H1 (cell line): Measurements from ENCODE around the gene DDX47. TPM values are rescaled to one million over a fixed set of nuclear protein-coding genes. Genes with fewer than 3 reads are reported as not detected.

Experiments used
- CTCF ChIA-PET: fragments of 300-600 bp; sonication (Branson Sonifier 250); formaldehyde crosslinking; loops from one replicate; lab custom pipeline; 2021; ENCODE audit not compliant: partially characterized antibody; lab: Charles Lee
- POLR2A ChIA-PET: fragments of 300-600 bp; sonication (Branson Sonifier 250); formaldehyde crosslinking; loops from one replicate; lab custom pipeline; 2021; ENCODE audit warnings: inconsistent platforms; ENCODE audit not compliant: partially characterized antibody; lab: Charles Lee
- DNase-seq, 2 experiments: peaks; one replicate each; pipeline versions ENCODE4 v3.0.0 to v3.0.0-alpha.2; 2010 to 2022; ENCODE audit warnings: low spot score in 2 of 2, low read depth in 1 of 2, mixed read lengths in 1 of 2
- FAIRE-seq: peaks from 2 replicates; lab custom pipeline; 2011; peaks lifted over from hg19 to GRCh38; lab: Jason Lieb, UNC
- H2AFZ ChIP-seq: 2 replicates; pipeline ENCODE4 v1.8.1; 2012; ENCODE audit warnings: low read length, inconsistent platforms
- H2AK5ac ChIP-seq: 2 replicates; pipeline ENCODE4 v1.6.1; 2013; ENCODE audit warnings: low read depth, low read length
- H2BK120ac ChIP-seq: replicated peaks from 2 replicates; pipeline ENCODE3; 2013; ENCODE audit warnings: low read depth, low read length, inconsistent platforms
- H2BK12ac ChIP-seq: 2 replicates; pipeline ENCODE4 v1.6.1; 2013; ENCODE audit warnings: low read depth, low read length
- H2BK15ac ChIP-seq: 2 replicates; pipeline ENCODE4 v1.6.1; 2013; ENCODE audit warnings: low read length
- H2BK20ac ChIP-seq: 2 replicates; pipeline ENCODE4 v1.6.1; 2013; ENCODE audit warnings: low read length
- H2BK5ac ChIP-seq: 2 replicates; pipeline ENCODE4 v1.6.1; 2013; ENCODE audit warnings: low read depth, low read length
- H3K14ac ChIP-seq: 2 replicates; pipeline ENCODE4 v1.6.1; 2013; ENCODE audit warnings: inconsistent platforms; ENCODE audit not compliant: insufficient read length
- H3K18ac ChIP-seq: 2 replicates; pipeline ENCODE4 v1.6.1; 2013; ENCODE audit warnings: low read length; ENCODE audit errors: extremely low read depth
- H3K23ac ChIP-seq: 2 replicates; pipeline ENCODE4 v1.6.1; 2013; ENCODE audit warnings: inconsistent platforms; ENCODE audit not compliant: insufficient read length
- H3K23me2 ChIP-seq: 2 replicates; pipeline ENCODE4 v1.6.1; 2013; ENCODE audit warnings: low read depth, low read length
- H3K27ac ChIP-seq: 2 replicates; pipeline ENCODE4 v1.6.1; 2011; ENCODE audit warnings: low read depth, low read length, inconsistent platforms
- H3K27me3 ChIP-seq, 4 experiments: replicated peaks in 1 of 4; 1 replicate in 1 of 4; 2 replicates in 3 of 4; pipeline versions ENCODE4 v1.6.1 to v1.8.1; 2011 to 2013; ENCODE audit warnings: low read length in 3 of 4, mild to moderate bottlenecking in 3 of 4, inconsistent platforms in 2 of 4, mixed read lengths in 2 of 4, moderate library complexity in 1 of 4; ENCODE audit not compliant: control insufficient read depth in 3 of 4, insufficient read depth in 3 of 4; ENCODE audit errors: extremely low read depth in 1 of 4
- H3K36me3 ChIP-seq, 4 experiments: 2 replicates each; pipeline versions ENCODE4 v1.6.1 to v1.8.1; 2011 to 2013; ENCODE audit warnings: mild to moderate bottlenecking in 4 of 4, low read length in 3 of 4, moderate library complexity in 2 of 4, control low read depth in 1 of 4, inconsistent platforms in 1 of 4; ENCODE audit not compliant: insufficient read depth in 4 of 4, control insufficient read depth in 2 of 4
- H3K4ac ChIP-seq: replicated peaks from 2 replicates; pipeline ENCODE3; 2013; ENCODE audit warnings: low read length, low read depth, mixed read lengths, inconsistent platforms; ENCODE audit not compliant: insufficient read length
- H3K4me1 ChIP-seq, 4 experiments: replicated peaks in 1 of 4; 1 replicate in 1 of 4; 2 replicates in 3 of 4; pipeline versions ENCODE4 v1.6.1 to v1.8.1; 2011 to 2013; ENCODE audit warnings: low read length in 3 of 4, inconsistent platforms in 2 of 4, mixed read lengths in 1 of 4; ENCODE audit not compliant: insufficient read depth in 4 of 4, control insufficient read depth in 3 of 4
- H3K4me2 ChIP-seq, 2 experiments: 2 replicates each; pipeline versions ENCODE4 v1.6.1 to v1.8.1; 2011 to 2013; ENCODE audit warnings: low read depth in 2 of 2, low read length in 2 of 2, control low read depth in 1 of 2, inconsistent platforms in 1 of 2, mild to moderate bottlenecking in 1 of 2; ENCODE audit not compliant: insufficient read depth in 1 of 2
- H3K4me3 ChIP-seq, 4 experiments: fragments of 200-600, 300-600 bp in 1 of 4; sonication (generic), shearing (Covaris generic), sonication (Bioruptor Twin) in 1 of 4; 2 replicates each; pipeline versions ENCODE4 v1.5.1 to v1.8.1; 2011 to 2016; ENCODE audit warnings: low read length in 4 of 4, low read depth in 3 of 4, control low read depth in 2 of 4, inconsistent platforms in 2 of 4, mild to moderate bottlenecking in 2 of 4, mixed read lengths in 1 of 4, moderate library complexity in 1 of 4; ENCODE audit not compliant: insufficient read depth in 2 of 4; ENCODE audit errors: extremely low read depth in 1 of 4
- H3K56ac ChIP-seq: replicated peaks from 2 replicates; pipeline ENCODE3; 2013; ENCODE audit warnings: low read depth, mild to moderate bottlenecking, mixed read lengths, low read length, inconsistent platforms; ENCODE audit not compliant: insufficient read length
- H3K79me1 ChIP-seq: 2 replicates; pipeline ENCODE4 v1.6.1; 2013; ENCODE audit warnings: low read depth, low read length, control low read depth
- H3K79me2 ChIP-seq, 2 experiments: 2 replicates each; pipeline versions ENCODE4 v1.6.1 to v1.8.1; 2012 to 2013; ENCODE audit warnings: low read length in 2 of 2, mild to moderate bottlenecking in 2 of 2, inconsistent platforms in 1 of 2; ENCODE audit not compliant: insufficient read depth in 2 of 2, control insufficient read depth in 1 of 2
- H3K9ac ChIP-seq, 4 experiments: replicated peaks in 1 of 4; 1 replicate in 1 of 4; 2 replicates in 3 of 4; pipeline versions ENCODE4 v1.6.1 to v1.8.1; 2011 to 2013; ENCODE audit warnings: low read depth in 3 of 4, low read length in 3 of 4, control low read depth in 2 of 4, mild to moderate bottlenecking in 2 of 4, moderate library complexity in 2 of 4, inconsistent platforms in 1 of 4; ENCODE audit errors: extremely low read depth in 1 of 4
- H3K9me3 ChIP-seq, 2 experiments: 2 replicates each; pipeline versions ENCODE4 v1.6.1 to v1.8.1; 2012 to 2013; ENCODE audit warnings: mild to moderate bottlenecking in 2 of 2, moderate library complexity in 2 of 2, control low read depth in 1 of 2, inconsistent platforms in 1 of 2, low read depth in 1 of 2, low read length in 1 of 2, mixed read lengths in 1 of 2; ENCODE audit not compliant: insufficient read depth in 2 of 2
- H4K20me1 ChIP-seq, 2 experiments: replicated peaks in 1 of 2; 2 replicates each; pipeline versions ENCODE3 to v1.8.1; 2011 to 2013; ENCODE audit warnings: inconsistent platforms in 2 of 2, low read length in 2 of 2, mild to moderate bottlenecking in 1 of 2; ENCODE audit not compliant: insufficient read depth in 2 of 2, control insufficient read depth in 1 of 2
- H4K5ac ChIP-seq: 2 replicates; pipeline ENCODE4 v1.6.1; 2013; ENCODE audit warnings: low read length, low read depth, mixed read lengths, inconsistent platforms; ENCODE audit not compliant: insufficient read length
- H4K8ac ChIP-seq: 2 replicates; pipeline ENCODE4 v1.8.0; 2013; ENCODE audit warnings: mild to moderate bottlenecking, moderate library complexity, low read length, inconsistent platforms; ENCODE audit not compliant: insufficient read depth; ENCODE audit errors: extremely low read depth
- H4K91ac ChIP-seq: replicated peaks from 2 replicates; pipeline ENCODE3; 2013; ENCODE audit warnings: low read length, mixed read lengths, inconsistent platforms; ENCODE audit not compliant: insufficient read length
- CHD1 ChIP-seq: IDR thresholded peaks from 2 replicates; pipeline ENCODE4 v1.6.1; 2012; ENCODE audit warnings: low read depth, low read length, improper control_type of control experiment
- EP300 ChIP-seq, 2 experiments: IDR thresholded peaks; 1 replicate in 1 of 2; 2 replicates in 1 of 2; pipeline ENCODE4 v1.6.1; 2011 to 2012; ENCODE audit warnings: low read depth in 2 of 2, low read length in 2 of 2, mild to moderate bottlenecking in 2 of 2, borderline replicate concordance in 1 of 2, inconsistent platforms in 1 of 2, moderate library complexity in 1 of 2
- EZH2 ChIP-seq: fragments of 200-600 bp; sonication (generic); IDR thresholded peaks from 2 replicates; pipeline ENCODE4 v1.7.1; 2012; ENCODE audit warnings: low read depth, mild to moderate bottlenecking, moderate library complexity, low read length, inconsistent platforms; ENCODE audit not compliant: severe bottlenecking
- JUN ChIP-seq: IDR thresholded peaks from 2 replicates; pipeline ENCODE4 v1.6.1; 2011; ENCODE audit warnings: low read depth, mild to moderate bottlenecking, improper control_type of control experiment, low read length
- NANOG ChIP-seq: IDR thresholded peaks from 2 replicates; pipeline ENCODE4 v1.6.1; 2011; ENCODE audit warnings: low read length, low read depth, mild to moderate bottlenecking, inconsistent platforms; ENCODE audit not compliant: insufficient read depth, poor library complexity, severe bottlenecking
- RAD21 ChIP-seq, 2 experiments: IDR thresholded peaks in 1 of 2; conservative IDR thresholded peaks in 1 of 2; 2 replicates each; pipeline ENCODE4 v1.6.1; 2011; ENCODE audit warnings: low read depth in 2 of 2, low read length in 2 of 2, improper control_type of control experiment in 1 of 2, inconsistent platforms in 1 of 2, mild to moderate bottlenecking in 1 of 2, moderate library complexity in 1 of 2
- RXRA ChIP-seq: IDR thresholded peaks from 2 replicates; pipeline ENCODE4 v1.6.1; 2011; ENCODE audit warnings: low read depth, mild to moderate bottlenecking, low read length, moderate library complexity; ENCODE audit not compliant: insufficient read depth
- SIN3A ChIP-seq, 2 experiments: IDR thresholded peaks in 1 of 2; conservative IDR thresholded peaks in 1 of 2; 2 replicates each; pipeline ENCODE4 v1.6.1; 2011 to 2012; ENCODE audit warnings: low read length in 2 of 2, improper control_type of control experiment in 1 of 2, low read depth in 1 of 2, mild to moderate bottlenecking in 1 of 2
- TAF1 ChIP-seq: IDR thresholded peaks from 2 replicates; pipeline ENCODE4 v1.6.1; 2011; ENCODE audit warnings: mild to moderate bottlenecking, low read depth, low read length
- TCF12 ChIP-seq: IDR thresholded peaks from 2 replicates; pipeline ENCODE4 v1.6.1; 2011; ENCODE audit warnings: low read depth, mild to moderate bottlenecking, low read length
- WGBS, 2 experiments: shearing (Covaris generic) in 1 of 2; methylation state at CpG; one replicate each; pipeline versions ENCODE4 v1.1.6 to v1.1.7; 2013 to 2015; ENCODE audit warnings: low lambda C conversion rate in 2 of 2, mixed read lengths in 2 of 2, inconsistent platforms in 1 of 2, low coverage in 1 of 2, missing lambda C conversion rate in 1 of 2; ENCODE audit not compliant: insufficient replicate concordance in 2 of 2, insufficient coverage in 1 of 2, insufficient read length in 1 of 2; ENCODE audit errors: extremely low coverage in 1 of 2, missing lambda C conversion rate in 1 of 2; 5-methylcytosine and 5-hydroxymethylcytosine counted together
- polyA plus RNA-seq, 7 experiments: library from polyadenylated mRNA; depleted of rRNA in 3 of 7; stranded (reverse) in 5 of 7; unstranded in 2 of 7; fragments of >200 nt in 5 of 7; fragments of 200-250 nt in 2 of 7; gene quantifications; 1 replicate in 5 of 7; 2 replicates in 1 of 7; 4 replicates in 1 of 7; pipeline versions ENCODE4 v1.2.1 to v1.2.3, GENCODE V29; 2011 to 2013; ENCODE audit warnings: missing spikeins in 2 of 7, mixed read lengths in 2 of 7
- total RNA-seq: library from RNA; stranded (reverse); fragmentation: NEBNext Ultra II Directional; extraction: Animal tissue kit (Norgen Biotek cat#: 25700); gene quantifications from 2 replicates; pipeline ENCODE4 v1.2.1, GENCODE V29; 2021

DDX47 gene
- total and polyA plus RNA-seq, 2 of the 8 experiments (the other 6 are each of a cell fraction or from before 2014, with no cell fraction given), result 54.4 to 74.2 TPM

DNA sequence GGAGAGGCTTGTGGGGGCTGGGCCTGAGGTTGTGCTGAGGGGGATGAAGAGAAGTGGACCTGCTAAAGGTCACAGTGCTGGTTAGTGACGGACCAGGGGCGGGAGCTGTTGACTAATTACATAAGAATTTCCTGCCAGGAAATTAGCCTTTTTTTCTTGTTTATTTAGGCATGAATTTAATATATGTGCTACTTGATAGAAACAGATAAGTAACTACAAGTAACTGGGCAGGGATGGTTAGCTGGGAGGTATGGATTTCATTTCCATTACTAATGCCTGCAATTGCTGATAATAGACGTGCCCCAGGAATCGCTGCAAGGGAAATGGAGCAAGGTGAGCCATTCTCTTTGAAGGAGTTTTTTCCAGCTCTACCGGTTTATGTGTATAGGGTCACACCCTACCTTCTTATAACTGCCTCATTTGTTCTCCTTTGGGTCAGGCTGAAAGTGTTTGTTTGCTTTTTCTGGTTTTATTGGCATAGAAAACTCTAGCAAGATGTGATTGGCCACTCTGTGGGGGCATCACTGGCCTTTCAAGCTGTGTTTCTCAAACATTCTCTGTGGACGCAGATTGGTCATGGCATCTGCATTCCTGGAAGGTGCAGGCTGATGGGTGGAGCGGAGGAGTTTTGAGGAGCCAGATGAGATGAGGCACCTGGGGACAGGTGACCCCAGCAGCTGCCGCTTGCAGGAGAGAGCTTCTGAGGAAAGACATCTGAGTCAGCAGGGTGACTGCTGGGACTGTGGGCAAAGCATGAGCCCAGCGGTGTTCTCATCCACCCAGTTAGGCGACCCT, 59.2 kb downstream of the DDX47 start:
- Histone ChIP-seq H3K4me2 (peak overlapping the region; percentile 6 to 19; a peak in 2 of 4 replicates), H3K23ac (no peak overlapping the region), H3K23me2 (no peaks in the 10 kb centered on the region; the same call in 1 of the 2 replicates), H2BK120ac (no peak overlapping the region), H3K4me3 (no peak overlapping the region), H3K79me1 (no peaks in the 10 kb centered on the region), H3K14ac (no peak overlapping the region), H2BK15ac (no peak overlapping the region), H3K4ac (no peak overlapping the region), H2BK20ac (peak overlapping the region; percentile 48), H3K56ac (no peak overlapping the region), H3K4me1 (peaks cover 5 to 10% (median 10%) of the 10 kb centered on the region in 4 experiments; a peak in 6 of 7 replicates), H2BK12ac (no peak overlapping the region), H4K91ac (no peak overlapping the region), H3K79me2 (no peaks in the 10 kb centered on the region), H3K27ac (no peak overlapping the region), H2BK5ac (peak overlapping the region; percentile 53; the same call in 1 of the 2 replicates), H4K20me1 (no peaks in the 10 kb centered on the region), H3K9me3 (no peaks in the 10 kb centered on the region), H4K5ac (no peak overlapping the region), H4K8ac (no peak overlapping the region), H3K9ac (no peak overlapping the region), H2AFZ (no peak overlapping the region), H3K18ac (no peak overlapping the region), H3K36me3 (peaks cover 0 to 2% (median 0%) of the 10 kb centered on the region in 4 experiments; a peak in 2 of 8 replicates), H2AK5ac (0 out of 2 replicates have a peak overlapping the region, but pooled peaks have one; percentile 54), H3K27me3 (no peaks in the 10 kb centered on the region)
- ChIA-PET POLR2A (interaction anchor here (0.6 kb wide), 1 partner anchor 136 kb away, joined by 3 read pairs; no protein-coding TSS in a partner anchor), CTCF (interaction anchor here (0.6 to 2.0 kb wide), 6 partner anchors 8 to 138 kb away, joined by 3 to 6 read pairs (median 3); no protein-coding TSS in a partner anchor)
- WGBS, 2 experiments, result 73% methylated on average over 10 of the region's 10 CpGs; no CpG with 5 or more reads in 1 of the 2 experiments
- DNase-seq, result no peak
- no peak for FAIRE-seq
- TF ChIP-seq JUN (no peak; the same call in 1 of the 2 replicates), RXRA (no peak), TCF12 (no peak), EZH2 (no peak), NANOG (no peak), TAF1 (no peak), SIN3A (conservative IDR thresholded peaks at IDR 0.05 in 1 of 2, IDR thresholded peaks at IDR 0.05 in 1 of 2; ENCODE audit: low read depth in 1 of 2, low read length in 2 of 2) (no peak), RAD21 (IDR thresholded peaks at IDR 0.05 in 1 of 2, conservative IDR thresholded peaks at IDR 0.05 in 1 of 2; ENCODE audit: low read depth in 2 of 2, low read length in 2 of 2) (no peak), EP300 (IDR thresholded peaks at IDR 0.05; ENCODE audit: borderline replicate concordance in 1 of 2, low read depth in 2 of 2, low read length in 2 of 2) (no peak), CHD1 (no peak)
